Skin epidermis (tissue), 12 donors: ENCODE data around the gene TEX264.

Source experiments
- H3K27ac ChIP-seq, 21 experiments: fragments of 200-600 bp; sonication (generic) in 11 of 21; one replicate each; pipeline ENCODE4 v1.5.0; 2020; ENCODE audit warnings: mild to moderate bottlenecking in 3 of 21, inconsistent platforms in 2 of 21, moderate library complexity in 2 of 21
- H3K4me3 ChIP-seq, 7 experiments: fragments of 200-600 bp; sonication (generic) in 2 of 7; one replicate each; pipeline ENCODE4 v1.5.0; 2020; ENCODE audit warnings: inconsistent platforms in 2 of 7, mild to moderate bottlenecking in 2 of 7, moderate library complexity in 1 of 7

TEX264 gene

GRCh38 chr3:51710631-51711351 lies 39.7 kb downstream of the TEX264 start:
- H3K4me3 ChIP-seq: no peak overlapping the region
- H3K27ac ChIP-seq: no peak overlapping the region

- H3K4me3 ChIP-seq: no peak overlapping the region
- no peak overlapping the region for H3K27ac ChIP-seq
These were observed 40.4 kb downstream of the TEX264 start for GRCh38 chr3:51711352-51712037.

GRCh38 chr3:51712038-51712420 lies 41.0 kb downstream of the TEX264 start:
- no peak overlapping the region for H3K4me3 ChIP-seq
- no peak overlapping the region for H3K27ac ChIP-seq

- Histone ChIP-seq H3K27ac (no peak overlapping the region), H3K4me3 (no peak overlapping the region)
These were observed 41.5 kb downstream of the TEX264 start for GRCh38 chr3:51712511-51712931.

- Histone ChIP-seq H3K27ac (no peak overlapping the region), H3K4me3 (no peak overlapping the region)
These were observed 41.9 kb downstream of the TEX264 start for GRCh38 chr3:51712963-51713362.

- H3K4me3 ChIP-seq: no peak overlapping the region
- no peak overlapping the region for H3K27ac ChIP-seq
These were observed 44.4 kb downstream of the TEX264 start for GRCh38 chr3:51715231-51715976.

- H3K27ac ChIP-seq: no peak overlapping the region
These were observed 44.9 kb downstream of the TEX264 start for GRCh38 chr3:51715977-51716294.

GRCh38 chr3:51716805-51717204 lies 45.8 kb downstream of the TEX264 start:
- no peak overlapping the region for H3K27ac ChIP-seq

More at GRCh38 chr3:51715977-51716294, 44.9 kb downstream of the TEX264 start:
- no peak overlapping the region for H3K4me3 ChIP-seq

GRCh38 chr3:51717446-51717845 lies 46.4 kb downstream of the TEX264 start:
- Histone ChIP-seq H3K4me3 (no peak overlapping the region), H3K27ac (no peak overlapping the region)

More at GRCh38 chr3:51716805-51717204, 45.8 kb downstream of the TEX264 start:
- H3K4me3 ChIP-seq: no peak overlapping the region

GRCh38 chr3:51717947-51718346 lies 46.9 kb downstream of the TEX264 start:
- H3K4me3 ChIP-seq: no peak overlapping the region
- no peak overlapping the region for H3K27ac ChIP-seq

GRCh38 chr3:51718547-51719409 lies 47.7 kb downstream of the TEX264 start:
- Histone ChIP-seq H3K27ac (no peak overlapping the region), H3K4me3 (no peak overlapping the region)

GRCh38 chr3:51719410-51720025 lies 48.5 kb downstream of the TEX264 start:
- H3K4me3 ChIP-seq: no peak overlapping the region
- no peak overlapping the region for H3K27ac ChIP-seq

GRCh38 chr3:51720292-51721061 lies 49.4 kb downstream of the TEX264 start:
- Histone ChIP-seq H3K4me3 (no peak overlapping the region), H3K27ac (no peak overlapping the region)

GRCh38 chr3:51721062-51721745 lies 50.2 kb downstream of the TEX264 start:
- no peak overlapping the region for H3K27ac ChIP-seq
- no peak overlapping the region for H3K4me3 ChIP-seq

- no peak overlapping the region for H3K4me3 ChIP-seq
- H3K27ac ChIP-seq: no peak overlapping the region
These were observed 51.3 kb downstream of the TEX264 start for GRCh38 chr3:51722362-51722761.

GRCh38 chr3:51727500-51727899 lies 56.4 kb downstream of the TEX264 start:
- no peak overlapping the region for H3K27ac ChIP-seq
- no peak overlapping the region for H3K4me3 ChIP-seq

GRCh38 chr3:51729042-51729633 lies 58.1 kb downstream of the TEX264 start:
- Histone ChIP-seq H3K27ac (no peak overlapping the region), H3K4me3 (no peak overlapping the region)
